ENCODE results near the gene DNAAF8. TPM values are rescaled to one million over a fixed set of nuclear protein-coding genes. Genes with fewer than 3 reads are reported as not detected.

The DNAAF8 gene
- total RNA-seq, 4 donors from 2014 or later, result 0.42 to 1.7 (median 0.94) TPM

GRCh38 chr16:4718466-4718865 is 15.9 kb upstream of the DNAAF8 start:
- Histone ChIP-seq H3K9me3 (no peaks in the 10 kb centered on the region), H3K27me3 (no peaks in the 10 kb centered on the region), H3K36me3 (peaks cover 30 to 87% (median 56%) of the 10 kb centered on the region in 4 donors), H3K27ac (replicated peaks in 1 of 4) (no peak overlapping the region), H3K4me1 (no peaks in the 10 kb centered on the region), H3K4me3 (no peak overlapping the region)
- TF ChIP-seq POLR2AphosphoS5 (IDR thresholded peaks at IDR 0.05) (no peak), EP300 (IDR thresholded peaks at IDR 0.05) (no peak), POLR2A (IDR thresholded peaks at IDR 0.05; ENCODE audit: low read depth) (no peak)
- TF ChIP-seq, protein P1, sequence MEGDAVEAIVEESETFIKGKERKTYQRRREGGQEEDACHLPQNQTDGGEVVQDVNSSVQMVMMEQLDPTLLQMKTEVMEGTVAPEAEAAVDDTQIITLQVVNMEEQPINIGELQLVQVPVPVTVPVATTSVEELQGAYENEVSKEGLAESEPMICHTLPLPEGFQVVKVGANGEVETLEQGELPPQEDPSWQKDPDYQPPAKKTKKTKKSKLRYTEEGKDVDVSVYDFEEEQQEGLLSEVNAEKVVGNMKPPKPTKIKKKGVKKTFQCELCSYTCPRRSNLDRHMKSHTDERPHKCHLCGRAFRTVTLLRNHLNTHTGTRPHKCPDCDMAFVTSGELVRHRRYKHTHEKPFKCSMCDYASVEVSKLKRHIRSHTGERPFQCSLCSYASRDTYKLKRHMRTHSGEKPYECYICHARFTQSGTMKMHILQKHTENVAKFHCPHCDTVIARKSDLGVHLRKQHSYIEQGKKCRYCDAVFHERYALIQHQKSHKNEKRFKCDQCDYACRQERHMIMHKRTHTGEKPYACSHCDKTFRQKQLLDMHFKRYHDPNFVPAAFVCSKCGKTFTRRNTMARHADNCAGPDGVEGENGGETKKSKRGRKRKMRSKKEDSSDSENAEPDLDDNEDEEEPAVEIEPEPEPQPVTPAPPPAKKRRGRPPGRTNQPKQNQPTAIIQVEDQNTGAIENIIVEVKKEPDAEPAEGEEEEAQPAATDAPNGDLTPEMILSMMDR (IDR thresholded peaks at IDR 0.05), result no peak
- no peak for DNase-seq (ENCODE audit: extremely low spot score)
- WGBS, result 67% methylated on average over 5 of the region's 5 CpGs
- intact Hi-C loops (cut with DNase I), result no loop called here

DNA sequence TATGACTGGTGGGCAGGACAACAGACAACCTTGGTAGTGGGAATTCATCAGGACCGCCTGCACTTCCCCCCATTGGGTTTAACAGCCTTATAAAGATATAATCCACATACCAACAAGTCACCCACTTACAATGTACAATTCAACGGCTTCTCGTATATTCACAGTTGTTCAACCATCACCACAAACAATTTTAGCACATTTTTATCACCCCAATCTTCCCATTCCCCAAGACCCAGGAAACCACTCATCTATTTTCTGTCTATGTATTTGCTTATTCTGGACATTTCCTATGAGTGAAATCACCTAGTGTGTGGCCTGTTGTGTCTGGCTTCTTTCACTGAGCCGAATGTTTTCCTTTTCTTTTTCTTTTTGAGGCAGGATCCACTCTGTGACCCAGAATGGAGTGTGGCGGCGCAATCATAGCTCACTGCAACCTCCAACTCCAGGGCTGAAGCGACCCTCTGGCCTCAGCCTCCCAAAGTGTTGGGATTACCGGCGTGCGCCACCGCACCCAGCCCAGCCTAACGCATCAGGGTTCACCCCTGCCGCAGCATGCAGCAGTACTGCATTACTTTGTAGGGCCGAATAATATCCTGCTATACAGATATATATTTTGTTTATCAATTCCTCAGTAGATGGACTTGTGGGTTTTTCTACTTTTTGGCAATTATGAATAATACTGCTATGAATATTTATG is 11.1 kb upstream of the DNAAF8 start:
- Histone ChIP-seq H3K9me3 (no peaks in the 10 kb centered on the region), H3K4me1 (no peaks in the 10 kb centered on the region), H3K27me3 (no peaks in the 10 kb centered on the region), H3K27ac (replicated peaks in 1 of 4) (no peak overlapping the region), H3K36me3 (peaks cover 29 to 96% (median 62%) of the 10 kb centered on the region in 4 donors), H3K4me3 (no peak overlapping the region)
- DNase-seq (ENCODE audit: extremely low spot score), result no peak
- intact Hi-C loops (cut with DNase I), result no loop called here
- no peak for TF ChIP-seq POLR2A (IDR thresholded peaks at IDR 0.05; ENCODE audit: low read depth)
- no peak for TF ChIP-seq POLR2AphosphoS5 (IDR thresholded peaks at IDR 0.05)
- TF ChIP-seq EP300 (IDR thresholded peaks at IDR 0.05), result no peak
- TF ChIP-seq, protein P1 (IDR thresholded peaks at IDR 0.05), result no peak
- WGBS, result 95% methylated on average over 14 of the region's 14 CpGs

GRCh38 chr16:4724661-4725270 is 9.6 kb upstream of the DNAAF8 start:
- Histone ChIP-seq H3K36me3 (peaks cover 32 to 96% (median 67%) of the 10 kb centered on the region in 4 donors), H3K4me3 (no peak overlapping the region), H3K9me3 (no peaks in the 10 kb centered on the region), H3K27ac (replicated peaks in 1 of 4) (no peak overlapping the region), H3K27me3 (no peaks in the 10 kb centered on the region), H3K4me1 (no peaks in the 10 kb centered on the region)
- intact Hi-C loops (cut with DNase I), result no loop called here
- 83% methylated on average over 11 of the region's 11 CpGs for WGBS
- no peak for TF ChIP-seq EP300 (IDR thresholded peaks at IDR 0.05)
- TF ChIP-seq POLR2AphosphoS5 (IDR thresholded peaks at IDR 0.05), result no peak
- no peak for TF ChIP-seq POLR2A (IDR thresholded peaks at IDR 0.05; ENCODE audit: low read depth)
- TF ChIP-seq, protein P1 (IDR thresholded peaks at IDR 0.05), result no peak
- no peak for DNase-seq (ENCODE audit: extremely low spot score)

- TF ChIP-seq POLR2A (IDR thresholded peaks at IDR 0.05; ENCODE audit: low read depth) (no peak), POLR2AphosphoS5 (IDR thresholded peaks at IDR 0.05) (no peak), EP300 (IDR thresholded peaks at IDR 0.05) (no peak)
- TF ChIP-seq, protein P1 (IDR thresholded peaks at IDR 0.05), result no peak
- Histone ChIP-seq H3K36me3 (peaks cover 32 to 95% (median 78%) of the 10 kb centered on the region in 4 donors), H3K4me3 (no peak overlapping the region), H3K4me1 (no peaks in the 10 kb centered on the region), H3K27me3 (no peaks in the 10 kb centered on the region), H3K27ac (replicated peaks in 1 of 4) (no peak overlapping the region), H3K9me3 (no peaks in the 10 kb centered on the region)
- WGBS, result 94% methylated on average over 18 of the region's 18 CpGs
- intact Hi-C loops (cut with DNase I), result no loop called here
- no peak for DNase-seq (ENCODE audit: extremely low spot score)
Observed at GRCh38 chr16:4726616-4727015, 7.7 kb upstream of the DNAAF8 start.

Measured in esophagus muscularis mucosa (tissue), 4 donors.